Neuronal stem cell (in vitro differentiated cells): ENCODE measurements around the gene TAOK2.

Source experiments
- DNase-seq: peaks from one replicate; pipeline ENCODE4 v3.0.0-alpha.2; 2013; ENCODE audit warnings: low spot score
- H2AFZ ChIP-seq: one replicate; pipeline ENCODE4 v1.6.1; 2013; ENCODE audit warnings: mild to moderate bottlenecking, low read length, inconsistent platforms
- H2AK5ac ChIP-seq: 2 replicates; pipeline ENCODE4 v1.6.1; 2013; ENCODE audit warnings: low read depth, mild to moderate bottlenecking, inconsistent platforms, low read length, moderate library complexity, mixed read lengths
- H2BK120ac ChIP-seq: 2 replicates; pipeline ENCODE4 v1.6.1; 2013; ENCODE audit warnings: low read depth, mild to moderate bottlenecking, inconsistent platforms, low read length, moderate library complexity, mixed read lengths
- H2BK12ac ChIP-seq: one replicate; pipeline ENCODE4 v1.6.1; 2013; ENCODE audit warnings: low read length, inconsistent platforms
- H2BK15ac ChIP-seq: 2 replicates; pipeline ENCODE4 v1.6.1; 2013; ENCODE audit warnings: mild to moderate bottlenecking, low read length, inconsistent platforms, mixed read lengths
- H2BK5ac ChIP-seq: one replicate; pipeline ENCODE4 v1.6.1; 2013; ENCODE audit warnings: inconsistent platforms, mild to moderate bottlenecking, low read length, moderate library complexity
- H3K14ac ChIP-seq: one replicate; pipeline ENCODE4 v1.6.1; 2013; ENCODE audit warnings: low read length, inconsistent platforms
- H3K18ac ChIP-seq: 2 replicates; pipeline ENCODE4 v1.6.1; 2013; ENCODE audit warnings: low read length, inconsistent platforms
- H3K23ac ChIP-seq: 2 replicates; pipeline ENCODE4 v1.6.1; 2013; ENCODE audit warnings: low read depth, mild to moderate bottlenecking, mixed read lengths, low read length, inconsistent platforms; ENCODE audit not compliant: poor library complexity
- H3K27ac ChIP-seq: replicated peaks from 3 replicates; pipeline ENCODE4 v1.5.1; 2013; ENCODE audit warnings: low read length, inconsistent platforms
- H3K27me3 ChIP-seq, 3 experiments: 2 replicates each; pipeline ENCODE4 v1.6.1; 2013; ENCODE audit warnings: low read length in 3 of 3, mild to moderate bottlenecking in 2 of 3, inconsistent platforms in 1 of 3, low read depth in 1 of 3, mixed read lengths in 1 of 3, moderate library complexity in 1 of 3; ENCODE audit not compliant: control insufficient read depth in 3 of 3, insufficient read depth in 3 of 3
- H3K36me3 ChIP-seq, 2 donors: replicated peaks in 1 of 2; 2 replicates each; pipeline ENCODE4 v1.6.1; 2013; ENCODE audit warnings: low read length in 2 of 2; ENCODE audit not compliant: control insufficient read depth in 2 of 2, insufficient read depth in 2 of 2
- H3K4ac ChIP-seq: 2 replicates; pipeline ENCODE4 v1.6.1; 2013; ENCODE audit warnings: inconsistent platforms, mild to moderate bottlenecking, low read length, moderate library complexity
- H3K4me1 ChIP-seq, 2 donors: 1 replicate in 1 of 2; 2 replicates in 1 of 2; pipeline ENCODE4 v1.6.1; 2013; ENCODE audit warnings: low read length in 2 of 2, low read depth in 1 of 2; ENCODE audit not compliant: control insufficient read depth in 2 of 2, insufficient read depth in 1 of 2
- H3K4me2 ChIP-seq: one replicate; pipeline ENCODE4 v1.6.1; 2013; ENCODE audit warnings: mild to moderate bottlenecking, low read length, inconsistent platforms; ENCODE audit not compliant: insufficient read depth, poor library complexity, severe bottlenecking
- H3K4me3 ChIP-seq, 2 donors: 2 replicates each; pipeline ENCODE4 v1.5.1; 2013; ENCODE audit warnings: low read length in 2 of 2, mild to moderate bottlenecking in 2 of 2, inconsistent platforms in 1 of 2, moderate library complexity in 1 of 2
- H3K79me1 ChIP-seq: one replicate; pipeline ENCODE4 v1.6.1; 2013; ENCODE audit warnings: low read depth, mild to moderate bottlenecking, inconsistent platforms, low read length, moderate library complexity
- H3K9ac ChIP-seq: one replicate; pipeline ENCODE4 v1.6.1; 2013; ENCODE audit warnings: mild to moderate bottlenecking, low read depth, low read length, inconsistent platforms; ENCODE audit not compliant: poor library complexity
- H3K9me3 ChIP-seq, 2 donors: replicated peaks in 1 of 2; 2 replicates each; pipeline versions ENCODE3 to v1.6.1; 2013; ENCODE audit warnings: low read length in 2 of 2, mild to moderate bottlenecking in 2 of 2, inconsistent platforms in 1 of 2, low read depth in 1 of 2, mixed read lengths in 1 of 2, moderate library complexity in 1 of 2; ENCODE audit not compliant: control insufficient read depth in 2 of 2, insufficient read depth in 1 of 2
- H4K8ac ChIP-seq: one replicate; pipeline ENCODE4 v1.6.1; 2013; ENCODE audit warnings: low read depth, mild to moderate bottlenecking, inconsistent platforms, low read length, moderate library complexity
- H4K91ac ChIP-seq: one replicate; pipeline ENCODE4 v1.6.1; 2013; ENCODE audit warnings: low read length, low read depth, mild to moderate bottlenecking, inconsistent platforms; ENCODE audit not compliant: poor library complexity
- WGBS, 2 donors: extraction: QIAGEN DNeasy Blood & Tissue Kit; methylation state at CpG; one replicate each; pipeline ENCODE4 v1.1.7; 2013; ENCODE audit warnings: missing lambda C conversion rate in 2 of 2, mixed read lengths in 1 of 2; ENCODE audit not compliant: insufficient read length in 2 of 2, insufficient replicate concordance in 1 of 2; ENCODE audit errors: extremely low coverage in 2 of 2; 5-methylcytosine and 5-hydroxymethylcytosine counted together

The TAOK2 gene

GRCh38 chr16:30006095-30006473 is 32.4 kb downstream of the TAOK2 start:
- no peak overlapping the region for H4K91ac ChIP-seq
- H3K18ac ChIP-seq: no peak overlapping the region
- no peak overlapping the region for H4K8ac ChIP-seq

GRCh38 chr16:30006659-30007377 is 33.1 kb downstream of the TAOK2 start:
- no CpG with 5 or more reads among the region's 34 CpGs for WGBS, 2 donors
- Histone ChIP-seq H3K36me3 (peaks cover 14 to 25% of the 10 kb centered on the region in 2 donors), H3K23ac (peak overlapping the region; percentile 55), H3K18ac (no peak overlapping the region), H4K8ac (no peak overlapping the region), H3K4me1 (peaks cover 9 to 14% of the 10 kb centered on the region in 2 donors), H3K79me1 (peaks cover 6% of the 10 kb centered on the region), H3K9me3 (no peaks in the 10 kb centered on the region), H2BK12ac (no peak overlapping the region), H3K27me3 (peaks cover 0 to 13% (median 10%) of the 10 kb centered on the region in 3 experiments), H2AFZ (no peak overlapping the region), H4K91ac (no peak overlapping the region), H2BK5ac (peak overlapping the region; percentile 66), H3K27ac (no peak overlapping the region), H2AK5ac (no peak overlapping the region), H3K4ac (no peak overlapping the region), H2BK120ac (no peak overlapping the region), H3K4me3 (peak overlapping the region in 1 of 2 donors; percentile 50), H2BK15ac (peak overlapping the region; percentile 3), H3K9ac (peak overlapping the region; percentile 44), H3K14ac (peak overlapping the region; percentile 21), H3K4me2 (no peak overlapping the region)
- DNase-seq: no peak

More at GRCh38 chr16:30006095-30006473, 32.4 kb downstream of the TAOK2 start:
- Histone ChIP-seq H3K9me3 (no peaks in the 10 kb centered on the region), H3K36me3 (peaks cover 16 to 32% of the 10 kb centered on the region in 2 donors), H3K9ac (no peak overlapping the region), H2BK120ac (no peak overlapping the region), H3K4me2 (no peak overlapping the region), H2BK15ac (no peak overlapping the region), H2BK12ac (peak overlapping the region; percentile 18), H3K4me1 (peaks cover 6 to 11% of the 10 kb centered on the region in 2 donors), H3K79me1 (peaks cover 6% of the 10 kb centered on the region), H3K4ac (no peak overlapping the region), H3K14ac (no peak overlapping the region), H2AFZ (no peak overlapping the region), H2AK5ac (peak overlapping the region; percentile 17), H3K23ac (peak overlapping the region; percentile 45), H3K4me3 (no peak overlapping the region), H2BK5ac (no peak overlapping the region), H3K27me3 (peaks cover 0 to 9% (median 6%) of the 10 kb centered on the region in 3 experiments), H3K27ac (no peak overlapping the region)
- DNase-seq: no peak
- WGBS, 2 donors: no CpG with 5 or more reads among the region's 18 CpGs

- H3K27ac ChIP-seq: no peak overlapping the region
- H4K91ac ChIP-seq: peak overlapping the region; percentile 79
- H2AFZ ChIP-seq: no peak overlapping the region
- H4K8ac ChIP-seq: no peak overlapping the region
- no peak overlapping the region for H3K14ac ChIP-seq
- peak overlapping the region; percentile 3 for H2BK15ac ChIP-seq
- H3K4me2 ChIP-seq: no peak overlapping the region
- H3K4me3 ChIP-seq: peak overlapping the region in 1 of 2 donors; percentile 50
- H2AK5ac ChIP-seq: no peak overlapping the region
- no peaks in the 10 kb centered on the region for H3K9me3 ChIP-seq
- no peak for DNase-seq
- peaks cover 12 to 14% of the 10 kb centered on the region in 2 donors for H3K4me1 ChIP-seq
- H3K9ac ChIP-seq: no peak overlapping the region
- WGBS, 2 donors: no CpG with 5 or more reads among the region's 11 CpGs
- H3K23ac ChIP-seq: peak overlapping the region; percentile 80
- H3K18ac ChIP-seq: peak overlapping the region; percentile 15
- peaks cover 12 to 19% of the 10 kb centered on the region in 2 donors for H3K36me3 ChIP-seq
- H2BK5ac ChIP-seq: no peak overlapping the region
- no peak overlapping the region for H2BK120ac ChIP-seq
- peaks cover 6% of the 10 kb centered on the region for H3K79me1 ChIP-seq
- no peak overlapping the region for H3K4ac ChIP-seq
- no peak overlapping the region for H2BK12ac ChIP-seq
- H3K27me3 ChIP-seq: peaks cover 0 to 17% (median 15%) of the 10 kb centered on the region in 3 experiments
Measured at GRCh38 chr16:30007378-30007895, 33.8 kb downstream of the TAOK2 start.

GRCh38 chr16:30009085-30009862 is 35.6 kb downstream of the TAOK2 start:
- no CpG with 5 or more reads among the region's 26 CpGs for WGBS, 2 donors
- Histone ChIP-seq H3K4me3 (no peak overlapping the region), H2AFZ (no peak overlapping the region)

More at GRCh38 chr16:30009085-30009862, 35.6 kb downstream of the TAOK2 start:
- no peak for DNase-seq
- Histone ChIP-seq H3K36me3 (peaks cover 7 to 9% of the 10 kb centered on the region in 2 donors), H3K27me3 (peaks cover 0 to 17% (median 15%) of the 10 kb centered on the region in 3 experiments), H3K9ac (peak overlapping the region; percentile 50), H3K18ac (peak overlapping the region; percentile 64), H2BK120ac (no peak overlapping the region), H4K8ac (no peak overlapping the region), H4K91ac (no peak overlapping the region), H3K9me3 (no peaks in the 10 kb centered on the region), H2BK12ac (peak overlapping the region; percentile 94), H3K4me2 (no peak overlapping the region), H3K79me1 (peaks cover 2% of the 10 kb centered on the region), H3K27ac (no peak overlapping the region), H2AK5ac (peak overlapping the region; percentile 100), H3K14ac (peak overlapping the region; percentile 75), H3K23ac (peak overlapping the region; percentile 43), H2BK5ac (no peak overlapping the region), H2BK15ac (peak overlapping the region; percentile 99), H3K4me1 (peaks cover 12 to 14% of the 10 kb centered on the region in 2 donors), H3K4ac (no peak overlapping the region)
